ENCODE data around the gene MLLT10.
A peak's percentile ranks its signal among the peaks of the same experiment; 100 is the strongest.

Gene MLLT10

GRCh38 chr10:21529032-21529910, 4.8 kb upstream of the MLLT10 start:
- DNase-seq (ENCODE audit: low read depth): no peak
- H3K4me3 ChIP-seq (ENCODE audit: low read depth, low read length): no peak overlapping the region
- TF ChIP-seq, protein P1, sequence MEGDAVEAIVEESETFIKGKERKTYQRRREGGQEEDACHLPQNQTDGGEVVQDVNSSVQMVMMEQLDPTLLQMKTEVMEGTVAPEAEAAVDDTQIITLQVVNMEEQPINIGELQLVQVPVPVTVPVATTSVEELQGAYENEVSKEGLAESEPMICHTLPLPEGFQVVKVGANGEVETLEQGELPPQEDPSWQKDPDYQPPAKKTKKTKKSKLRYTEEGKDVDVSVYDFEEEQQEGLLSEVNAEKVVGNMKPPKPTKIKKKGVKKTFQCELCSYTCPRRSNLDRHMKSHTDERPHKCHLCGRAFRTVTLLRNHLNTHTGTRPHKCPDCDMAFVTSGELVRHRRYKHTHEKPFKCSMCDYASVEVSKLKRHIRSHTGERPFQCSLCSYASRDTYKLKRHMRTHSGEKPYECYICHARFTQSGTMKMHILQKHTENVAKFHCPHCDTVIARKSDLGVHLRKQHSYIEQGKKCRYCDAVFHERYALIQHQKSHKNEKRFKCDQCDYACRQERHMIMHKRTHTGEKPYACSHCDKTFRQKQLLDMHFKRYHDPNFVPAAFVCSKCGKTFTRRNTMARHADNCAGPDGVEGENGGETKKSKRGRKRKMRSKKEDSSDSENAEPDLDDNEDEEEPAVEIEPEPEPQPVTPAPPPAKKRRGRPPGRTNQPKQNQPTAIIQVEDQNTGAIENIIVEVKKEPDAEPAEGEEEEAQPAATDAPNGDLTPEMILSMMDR (conservative IDR thresholded peaks at IDR 0.05; ENCODE audit: low read depth, low read length): no peak

- TF ChIP-seq, protein P1 (conservative IDR thresholded peaks at IDR 0.05; ENCODE audit: low read depth, low read length): no peak
- no peak for DNase-seq (ENCODE audit: low read depth)
- no peak overlapping the region for H3K4me3 ChIP-seq (ENCODE audit: low read depth, low read length)
Observed at GRCh38 chr10:21530168-21530567, 3.9 kb upstream of the MLLT10 start.

DNA sequence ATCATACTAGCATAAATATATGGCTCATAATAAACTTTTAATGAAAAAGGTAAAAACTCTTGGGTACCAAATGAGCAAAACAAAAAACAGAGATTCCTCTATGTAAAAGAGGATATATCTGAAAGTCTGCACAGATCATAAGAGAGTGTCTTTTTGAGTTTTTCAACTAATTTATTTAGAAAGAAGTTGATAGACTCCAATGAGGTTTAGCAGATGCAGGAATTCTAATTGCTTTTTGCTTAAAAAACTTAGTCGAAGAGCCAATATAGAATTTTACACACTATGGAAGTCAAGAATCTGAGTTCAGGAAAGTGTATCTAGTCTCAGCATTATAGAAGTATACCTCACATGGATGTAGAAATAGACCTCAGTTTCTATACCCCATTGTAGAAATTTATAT, 3.4 kb upstream of the MLLT10 start:
- TF ChIP-seq, protein P1 (conservative IDR thresholded peaks at IDR 0.05; ENCODE audit: low read depth, low read length): no peak
- H3K4me3 ChIP-seq (ENCODE audit: low read depth, low read length): no peak overlapping the region
- no peak for DNase-seq (ENCODE audit: low read depth)

DNA sequence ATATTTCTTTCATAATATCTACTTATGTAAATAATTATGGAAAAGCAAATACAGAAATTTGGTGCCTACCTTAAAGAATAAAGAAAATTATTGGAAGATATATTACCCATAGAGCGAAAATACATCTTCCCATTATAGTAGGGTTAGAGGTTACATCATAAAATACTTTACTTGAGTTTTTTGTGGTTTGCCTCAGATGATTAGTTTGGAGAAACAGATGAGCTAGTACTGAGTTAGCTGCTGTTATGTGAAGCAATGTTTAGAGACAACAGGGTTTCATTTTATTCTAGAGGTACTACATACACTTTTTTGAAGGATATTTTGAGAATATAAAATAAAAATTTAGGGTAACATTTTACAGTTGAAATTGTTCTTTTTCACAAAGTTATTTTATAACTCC, 2.9 kb upstream of the MLLT10 start:
- DNase-seq (ENCODE audit: low read depth): peak; percentile 70
- TF ChIP-seq, protein P1 (conservative IDR thresholded peaks at IDR 0.05; ENCODE audit: low read depth, low read length): no peak
- H3K4me3 ChIP-seq (ENCODE audit: low read depth, low read length): no peak overlapping the region

DNA sequence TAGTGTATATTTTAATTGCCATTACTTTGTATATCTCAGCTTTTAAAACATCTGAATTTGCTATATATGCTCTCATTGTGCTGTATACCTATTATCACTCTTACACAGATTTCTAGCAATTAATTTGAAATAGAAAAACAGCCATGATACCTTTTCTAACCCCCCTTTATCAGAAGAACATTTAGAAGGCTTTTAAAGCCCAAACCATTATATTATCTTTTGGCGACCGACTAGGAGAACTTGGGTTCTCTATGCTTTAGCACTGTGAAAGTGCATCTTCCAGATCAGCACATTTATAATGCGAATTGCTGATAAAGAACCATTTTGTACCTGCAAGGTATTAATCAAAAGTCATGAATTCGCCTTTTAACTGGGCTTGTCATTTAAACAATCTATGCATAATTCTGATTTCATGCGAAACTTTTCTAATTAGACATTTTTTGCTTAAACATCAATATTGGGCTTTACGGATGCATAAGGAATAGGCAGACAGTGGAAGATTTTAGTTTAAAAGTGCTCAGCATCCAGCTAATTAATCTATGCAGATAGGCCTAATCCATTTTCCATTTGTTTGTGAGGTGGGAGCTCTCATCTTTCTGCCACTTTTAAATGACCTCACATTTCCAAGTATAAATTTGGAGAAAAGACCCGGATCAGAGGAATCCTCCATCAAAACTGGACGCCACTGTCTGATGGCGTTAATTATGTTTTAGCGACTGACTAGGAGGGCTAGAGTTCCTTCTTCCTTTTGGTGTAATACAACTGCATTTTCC, 1.2 kb upstream of the MLLT10 start:
- DNase-seq (ENCODE audit: low read depth): no peak
- TF ChIP-seq, protein P1 (conservative IDR thresholded peaks at IDR 0.05; ENCODE audit: low read depth, low read length): no peak
- peak overlapping the region; percentile 76 for H3K4me3 ChIP-seq (ENCODE audit: low read depth, low read length)

GRCh38 chr10:21534280-21534586, 201 bp downstream of the MLLT10 start:
- TF ChIP-seq, protein P1 (conservative IDR thresholded peaks at IDR 0.05; ENCODE audit: low read depth, low read length): no peak
- H3K4me3 ChIP-seq (ENCODE audit: low read depth, low read length): peak overlapping the region; percentile 76

More at GRCh38 chr10:21534280-21534586, 201 bp downstream of the MLLT10 start:
- DNase-seq (ENCODE audit: low read depth): no peak

Measured in choroid plexus epithelial cell (primary cell).